Right lobe of liver (tissue), 6 donors: ENCODE results near the gene SLC11A1. TPM values are rescaled to one million over a fixed set of nuclear protein-coding genes. Genes with fewer than 3 reads are reported as not detected.
A peak's percentile ranks its signal among the peaks of the same experiment; 100 is the strongest.

ENCODE experiments used
- ATAC-seq, 4 donors: fragments of 200-7000 bp; cut with Tn5 transposase; one replicate each; pipeline ENCODE4 v1.9.1; 2020; ENCODE audit warnings: mild to moderate bottlenecking in 4 of 4, moderate library complexity in 4 of 4
- DNase-seq, 3 donors: peaks; one replicate each; pipeline ENCODE4 v3.0.0-alpha.2; 2020
- H3K27ac ChIP-seq, 3 donors: fragments of 200-600 bp; one replicate each; pipeline ENCODE4 v1.8.0; 2022
- H3K27me3 ChIP-seq, 2 donors: fragments of 200-600 bp; one replicate each; pipeline ENCODE4 v1.8.0; 2022
- H3K36me3 ChIP-seq, 4 donors: fragments of 200-600 bp; sonication (generic) in 1 of 4; one replicate each; pipeline versions ENCODE4 v1.5.1 to v1.8.0; 2017 to 2022; ENCODE audit warnings: control low read depth in 1 of 4
- H3K4me1 ChIP-seq, 4 donors: fragments of 200-600 bp; sonication (generic) in 1 of 4; one replicate each; pipeline versions ENCODE4 v1.5.1 to v1.8.0; 2017 to 2022; ENCODE audit warnings: control low read depth in 1 of 4
- H3K4me3 ChIP-seq, 3 donors: fragments of 200-600 bp; one replicate each; pipeline ENCODE4 v1.8.0; 2022
- H3K9me3 ChIP-seq, 4 donors: fragments of 200-600 bp; sonication (generic) in 1 of 4; one replicate each; pipeline versions ENCODE4 v1.5.1 to v1.8.0; 2017 to 2022; ENCODE audit warnings: control low read depth in 1 of 4
- CTCF ChIP-seq, 4 donors: fragments of 200-600 bp in 3 of 4; fragments of 450-650 bp in 1 of 4; IDR thresholded peaks; one replicate each; pipeline versions ENCODE4 v1.5.1 to v1.8.0; 2016 to 2022; ENCODE audit warnings: antibody characterized with exemption in 4 of 4, mild to moderate bottlenecking in 2 of 4
- POLR2A ChIP-seq: fragments of 450-650 bp; IDR thresholded peaks from one replicate; pipeline ENCODE4 v1.6.1; 2017; ENCODE audit warnings: antibody characterized with exemption, mild to moderate bottlenecking
- WGBS: methylation state at CpG from one replicate; pipeline ENCODE4 v1.1.6; 2018; ENCODE audit warnings: low coverage, low lambda C conversion rate; ENCODE audit not compliant: insufficient coverage; ENCODE audit errors: missing lambda C conversion rate; 5-methylcytosine and 5-hydroxymethylcytosine counted together
- intact Hi-C, 2 donors: fragments of 100-400 bp; cut with DNase I; formaldehyde crosslinking; loops; one replicate each; pipeline versions ENCODE4 v1.11.2 to v1.14.1; 2022
- total RNA-seq, 6 experiments: library from RNA; depleted of rRNA in 2 of 6; stranded (reverse); fragments of >200 nt in 2 of 6; fragmentation: NEBNext Ultra II Directional in 3 of 6; extraction: Animal tissue kit (Norgen Biotek cat#: 25700) in 3 of 6; gene quantifications; one replicate each; pipeline versions ENCODE4 v1.1.0 to v1.2.4, GENCODE V29; 2016 to 2023
- donor health status: DM: no; HTN: yes; CAD: no.
- donor health status: DM: no; HTN: no; CAD: no.
- donor health status: DM: no; HTN: no; CAD: no.
- donor health status: DM: no; HTN: yes; CAD: no.
- donor health status: DM: no; HTN: yes; CAD: no.

Gene SLC11A1
- total RNA-seq, 6 experiments from 2014 or later: 4.2 to 13.2 (median 11.0) TPM

- H3K27me3 ChIP-seq: no peaks in the 10 kb centered on the region
- 89% methylated on average over 8 of the region's 14 CpGs for WGBS
- no peaks in the 10 kb centered on the region for H3K36me3 ChIP-seq
- TF ChIP-seq CTCF (IDR thresholded peaks at IDR 0.05) (no peak), POLR2A (no peak)
- H3K9me3 ChIP-seq: no peaks in the 10 kb centered on the region
- H3K27ac ChIP-seq: no peak overlapping the region
- H3K4me1 ChIP-seq: peaks cover 0 to 12% (median 3%) of the 10 kb centered on the region in 4 donors
- DNase-seq (peak in 1 of 3 donors; percentile 27), ATAC-seq (no peak)
- H3K4me3 ChIP-seq: no peak overlapping the region
- intact Hi-C loops: loop anchor here in 1 of 2 donors (10.0 kb wide), 1 partner anchor 49 kb away; no protein-coding TSS in a partner anchor
Observed at GRCh38 chr2:218354045-218354444, 28.0 kb upstream of the SLC11A1 start.

DNA sequence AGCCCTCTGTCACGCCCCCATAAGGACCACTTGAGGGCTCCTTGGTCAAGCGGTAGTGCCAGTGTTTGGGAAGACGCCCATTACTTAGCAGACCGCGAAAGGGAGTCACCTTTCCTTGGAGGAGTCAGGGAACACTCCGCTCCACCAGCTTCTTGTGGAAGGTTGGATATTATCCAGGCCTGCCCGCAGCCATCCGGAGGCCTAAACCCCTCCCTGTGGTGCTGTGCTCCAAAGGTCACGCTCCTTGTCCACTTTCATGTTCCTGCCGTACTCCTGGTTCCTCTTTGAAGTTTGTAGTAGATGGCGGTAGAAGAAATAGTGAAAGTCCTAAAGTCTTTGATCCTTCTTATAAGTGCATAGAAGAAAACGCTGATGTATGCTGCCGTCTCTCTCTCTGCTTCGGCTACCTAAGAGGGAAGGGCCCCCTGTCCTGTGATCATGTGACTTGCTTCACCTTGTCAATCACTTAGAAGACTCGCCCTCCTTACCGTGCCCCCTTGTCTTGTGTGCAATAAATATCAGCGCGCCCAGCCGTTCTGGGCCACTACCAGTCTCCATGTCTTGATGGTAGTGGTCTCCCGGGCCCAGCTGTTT lies 27.1 kb upstream of the SLC11A1 start:
- H3K4me3 ChIP-seq: peak overlapping the region in 1 of 3 donors; percentile 2
- intact Hi-C loops: loop anchor here (5.0 to 10.0 kb wide), 2 partner anchors 50 to 53 kb away; no protein-coding TSS in a partner anchor
- WGBS: 39% methylated on average over 6 of the region's 20 CpGs
- no peak for TF ChIP-seq POLR2A
- no peak for TF ChIP-seq CTCF (IDR thresholded peaks at IDR 0.05)
- DNase-seq (peak in 2 of 3 donors; percentile 63 to 64), ATAC-seq (no peak)
- no peak overlapping the region for H3K27ac ChIP-seq
- peaks cover 0 to 12% (median 3%) of the 10 kb centered on the region in 4 donors for H3K4me1 ChIP-seq
- no peaks in the 10 kb centered on the region for H3K36me3 ChIP-seq
- no peaks in the 10 kb centered on the region for H3K27me3 ChIP-seq
- H3K9me3 ChIP-seq: no peaks in the 10 kb centered on the region

DNA sequence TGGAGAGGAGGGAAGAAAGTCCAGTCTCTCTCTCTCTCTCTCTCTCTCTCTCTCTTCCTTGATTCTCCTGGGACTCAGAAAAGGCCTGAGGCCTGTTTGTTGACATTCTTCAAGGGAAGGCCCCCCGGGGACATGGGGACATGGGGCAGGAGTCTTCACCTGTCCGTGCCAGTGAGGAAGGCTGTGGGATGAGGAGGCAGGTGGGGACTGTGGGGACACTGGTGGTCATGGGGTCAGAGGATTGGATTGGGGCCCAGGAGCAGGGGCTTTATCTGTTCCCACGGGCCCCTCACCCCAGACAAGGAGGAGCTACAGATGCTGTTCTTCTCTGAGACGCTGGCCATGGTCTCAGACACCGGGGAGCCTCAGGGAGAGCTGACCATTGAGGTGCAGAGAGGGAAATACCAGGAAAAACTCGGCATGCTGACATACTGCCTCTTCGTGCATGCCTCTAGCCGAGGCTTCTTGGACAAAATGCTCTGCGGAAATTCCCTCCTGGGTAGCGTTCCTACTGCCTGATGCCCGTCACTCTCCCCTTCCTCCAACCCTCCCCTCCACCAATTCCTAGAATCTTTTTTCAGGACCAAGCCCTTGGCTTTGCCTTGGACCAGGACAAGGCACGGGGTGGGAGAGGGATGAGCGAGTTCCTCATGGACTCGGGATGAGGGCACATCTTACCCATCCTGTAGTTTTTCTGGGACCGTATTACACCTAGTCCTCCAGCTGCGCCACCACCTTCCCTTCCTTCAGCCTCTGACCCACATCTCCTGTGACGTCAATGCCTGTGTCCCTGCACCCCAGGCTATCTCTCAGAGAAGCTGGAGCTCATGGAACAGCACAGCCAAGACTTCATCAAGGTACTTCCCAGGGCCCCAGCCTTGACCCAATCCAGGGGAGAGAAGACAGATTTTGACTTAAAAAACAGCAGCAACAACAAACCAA lies 24.6 kb upstream of the SLC11A1 start:
- no peak for DNase-seq
- no peak for ATAC-seq
- Histone ChIP-seq H3K27ac (no peak overlapping the region), H3K27me3 (no peaks in the 10 kb centered on the region), H3K9me3 (no peaks in the 10 kb centered on the region), H3K4me1 (peaks cover 0 to 12% (median 3%) of the 10 kb centered on the region in 4 donors), H3K36me3 (no peaks in the 10 kb centered on the region), H3K4me3 (no peak overlapping the region)
- no peak for TF ChIP-seq POLR2A
- TF ChIP-seq CTCF (IDR thresholded peaks at IDR 0.05): no peak
- 52% methylated on average over 8 of the region's 17 CpGs for WGBS
- intact Hi-C loops: loop anchor here (5.0 to 10.0 kb wide), 2 partner anchors 53 to 55 kb away; no protein-coding TSS in a partner anchor

DNA sequence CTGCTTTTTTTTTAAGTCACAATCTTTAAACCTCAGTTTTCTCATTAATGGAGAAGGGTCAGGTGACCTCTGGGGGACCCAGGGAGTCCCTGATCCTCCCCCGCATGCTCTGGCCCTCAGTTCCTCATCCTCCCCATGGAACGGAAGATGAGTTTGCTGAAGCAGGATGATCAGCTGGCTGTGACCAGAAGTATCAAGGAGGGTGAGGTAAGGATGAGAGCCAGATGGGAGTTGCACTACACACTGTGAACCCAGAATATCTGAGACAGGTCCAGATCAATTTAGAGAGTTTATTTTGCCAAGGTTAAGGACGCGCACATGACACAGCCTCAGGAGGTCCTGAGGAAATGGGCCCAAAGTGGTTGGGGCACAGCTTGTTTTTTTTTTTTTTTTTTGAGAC lies 21.6 kb upstream of the SLC11A1 start:
- no peaks in the 10 kb centered on the region for H3K9me3 ChIP-seq
- H3K4me3 ChIP-seq: no peak overlapping the region
- no peaks in the 10 kb centered on the region for H3K27me3 ChIP-seq
- intact Hi-C loops: no loop called here
- 100% methylated on average over 2 of the region's 4 CpGs for WGBS
- H3K4me1 ChIP-seq: peaks cover 0 to 7% (median under 1%) of the 10 kb centered on the region in 4 donors
- peak in 1 of 3 donors; percentile 51 for DNase-seq
- no peaks in the 10 kb centered on the region for H3K36me3 ChIP-seq
- TF ChIP-seq POLR2A (no peak), CTCF (IDR thresholded peaks at IDR 0.05) (no peak)
- peak in 3 of 4 donors; percentile 24 to 52 (median 43) for ATAC-seq
- H3K27ac ChIP-seq: no peak overlapping the region
